HG03066 (cell line): ENCODE data around the gene SETMAR.
A peak's percentile ranks its signal among the peaks of the same experiment; 100 is the strongest.

Experiments
- ATAC-seq: cut with Tn5 transposase; IDR thresholded peaks from one replicate; pipeline ENCODE4 v1.9.1; 2021; ENCODE audit warnings: low read depth; ENCODE audit not compliant: unreplicated experiment

The SETMAR gene

DNA sequence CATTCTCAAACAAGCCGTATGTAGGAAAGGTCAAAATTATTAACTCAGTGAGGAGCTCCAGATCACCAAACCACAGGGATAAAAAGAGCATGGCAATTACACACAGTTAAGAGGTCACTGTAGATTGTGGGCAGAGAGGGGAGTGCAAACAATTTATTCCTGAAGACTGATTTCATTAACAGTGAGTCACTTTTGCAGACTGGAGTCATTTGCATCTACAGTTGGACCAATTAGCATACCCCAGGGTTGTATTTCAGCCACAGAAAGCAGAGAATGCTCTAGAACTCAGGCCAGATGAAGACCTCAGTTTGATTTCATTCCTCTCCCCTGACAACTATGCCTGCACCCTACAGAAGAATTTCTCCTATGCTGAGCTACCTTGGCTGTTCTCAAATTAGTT is 40.1 kb downstream of the SETMAR start:
- no peak for ATAC-seq

GRCh38 chr3:4350789-4351163 is 47.6 kb downstream of the SETMAR start:
- peak; percentile 85 for ATAC-seq

DNA sequence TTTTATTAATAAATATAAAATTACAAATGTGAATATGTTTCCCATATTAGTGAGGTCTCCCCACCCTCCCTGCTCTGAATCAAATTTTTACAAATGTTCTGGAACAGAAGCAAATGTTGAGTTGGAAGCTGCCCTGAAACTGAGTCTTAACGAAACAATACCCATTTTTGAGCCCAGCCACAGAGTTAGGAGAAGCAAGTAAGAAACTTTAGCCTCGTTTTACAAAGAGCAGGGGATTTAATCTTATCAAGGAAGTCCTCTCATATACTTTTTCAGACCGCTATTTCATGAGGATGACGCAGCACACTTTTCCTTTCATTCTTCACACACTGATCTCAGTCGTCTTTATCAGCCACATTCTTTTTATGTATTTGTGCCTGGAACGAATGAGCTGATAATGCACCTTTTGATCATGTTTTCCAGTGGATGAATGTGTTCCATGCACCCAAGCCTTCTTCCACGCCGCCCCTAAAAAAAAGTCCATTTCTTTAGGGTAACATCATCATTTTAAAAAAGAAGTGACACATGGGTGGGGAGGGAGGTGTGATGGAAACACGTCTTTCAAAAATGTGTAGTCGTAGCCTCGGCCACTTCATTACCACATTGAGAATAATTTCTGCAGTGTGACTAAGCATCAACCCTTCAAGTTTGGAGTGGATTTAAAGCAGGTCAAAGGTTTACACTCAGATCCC is 48.1 kb downstream of the SETMAR start:
- peak; percentile 54 for ATAC-seq

DNA sequence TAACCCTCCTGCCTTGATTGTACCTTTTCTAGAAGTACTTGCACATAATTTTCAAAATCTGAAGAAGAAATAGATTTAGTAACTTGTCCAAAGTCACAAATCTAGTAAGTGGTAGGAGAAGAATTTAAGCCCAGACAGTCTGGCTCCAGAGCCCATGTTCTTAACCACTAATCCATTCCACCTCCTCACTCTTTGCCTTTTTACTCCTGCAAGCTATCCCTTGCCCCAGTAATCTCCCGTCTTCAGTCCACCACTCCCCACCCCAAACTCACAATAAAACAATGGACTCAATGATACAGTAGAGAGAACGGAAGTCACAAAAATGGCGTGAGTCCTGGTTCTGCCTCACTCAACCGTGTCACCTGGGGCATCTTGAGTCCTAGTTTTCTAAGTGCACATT is 48.7 kb downstream of the SETMAR start:
- ATAC-seq: no peak

- ATAC-seq: no peak
Observed at GRCh38 chr3:4355401-4356219, 52.4 kb downstream of the SETMAR start.

DNA sequence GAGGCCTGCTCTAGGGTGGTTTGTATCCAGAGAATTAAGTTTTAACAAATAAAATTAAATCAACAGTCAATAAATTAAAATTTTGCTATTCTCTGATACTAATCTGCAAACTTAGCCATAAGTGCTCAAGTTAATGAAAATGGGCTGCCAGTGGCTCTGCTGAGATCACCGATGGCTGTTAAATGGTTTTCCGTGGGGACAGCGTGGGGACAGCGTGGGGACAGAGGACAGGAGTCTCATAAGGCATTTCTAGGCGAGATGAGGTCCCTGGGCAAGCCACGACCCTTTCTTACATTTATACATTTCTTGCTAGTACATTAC is 53.0 kb downstream of the SETMAR start:
- no peak for ATAC-seq

DNA sequence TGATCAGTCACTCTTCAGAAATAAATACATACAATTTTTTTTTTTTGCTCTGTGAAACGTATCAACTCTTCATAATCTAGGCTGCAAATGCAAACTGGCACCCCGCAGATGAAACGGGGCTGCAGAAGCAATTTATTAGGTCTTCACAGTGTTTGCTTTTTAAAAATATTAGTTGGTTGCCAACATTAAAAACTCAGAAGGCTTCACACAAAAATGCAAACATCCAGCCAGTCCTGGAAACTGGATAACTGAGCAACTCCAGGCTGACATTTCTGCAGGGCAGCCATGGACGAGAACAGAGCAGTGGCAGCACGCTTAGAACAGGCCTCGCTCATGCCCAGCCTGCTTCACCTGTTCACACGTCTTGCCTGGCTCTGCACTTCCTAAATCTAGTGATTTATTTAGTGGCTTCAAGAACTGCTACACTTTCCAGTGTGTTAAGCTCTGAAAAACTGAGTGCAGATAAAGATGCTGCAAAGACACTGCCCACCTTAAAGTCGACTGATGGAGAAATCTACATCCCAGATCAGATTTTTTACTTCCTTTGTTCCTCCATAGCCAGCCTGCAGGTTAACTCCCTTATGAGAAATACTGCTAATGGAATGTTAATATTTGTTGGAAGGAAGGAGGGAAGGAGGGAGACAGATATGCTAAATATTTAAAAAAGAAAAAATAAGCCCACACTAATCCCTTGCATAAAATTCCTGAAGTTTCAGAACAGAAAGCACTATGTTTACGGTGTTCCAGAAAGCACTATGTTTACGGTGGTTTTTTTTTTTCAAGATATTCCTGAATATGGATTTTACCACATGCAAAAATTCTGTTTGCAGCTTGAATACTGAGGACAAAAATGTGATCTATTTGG is 53.6 kb downstream of the SETMAR start:
- no peak for ATAC-seq

- ATAC-seq: no peak
Observed at GRCh38 chr3:4358273-4358672, 55.1 kb downstream of the SETMAR start.

DNA sequence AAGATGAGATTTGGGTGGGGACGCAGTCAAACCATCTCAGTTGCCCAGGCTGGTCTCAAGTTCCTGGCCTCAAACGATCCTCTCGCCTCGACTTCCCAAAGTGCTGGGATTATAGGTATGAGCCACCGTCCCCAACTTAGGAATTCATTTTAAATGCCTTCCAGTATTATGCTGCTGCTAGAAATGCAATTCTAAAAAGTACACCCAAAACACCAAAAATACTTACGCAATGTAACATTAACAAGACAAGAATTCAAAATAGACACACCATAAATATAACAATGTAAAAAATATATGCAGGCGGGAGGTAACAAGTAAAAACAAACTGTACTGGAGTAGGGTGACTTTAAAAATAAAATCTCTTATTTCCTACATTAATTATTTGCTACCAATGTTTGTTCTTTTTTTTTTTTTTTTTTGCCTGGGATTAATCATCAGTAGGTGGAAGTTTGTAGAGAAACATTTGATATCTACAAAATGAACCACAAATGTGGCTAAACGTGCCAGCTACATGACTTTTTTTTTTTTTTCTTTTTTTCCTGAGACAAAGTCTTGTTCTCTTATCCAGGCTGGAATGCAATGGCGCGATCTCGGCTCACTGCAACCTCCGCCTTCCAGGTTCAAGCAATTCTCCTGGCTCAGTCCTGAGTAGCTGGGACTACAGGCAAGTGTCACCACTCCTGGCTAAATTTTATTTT is 56.8 kb downstream of the SETMAR start:
- no peak for ATAC-seq

GRCh38 chr3:4360817-4361216 is 57.6 kb downstream of the SETMAR start:
- ATAC-seq: no peak

DNA sequence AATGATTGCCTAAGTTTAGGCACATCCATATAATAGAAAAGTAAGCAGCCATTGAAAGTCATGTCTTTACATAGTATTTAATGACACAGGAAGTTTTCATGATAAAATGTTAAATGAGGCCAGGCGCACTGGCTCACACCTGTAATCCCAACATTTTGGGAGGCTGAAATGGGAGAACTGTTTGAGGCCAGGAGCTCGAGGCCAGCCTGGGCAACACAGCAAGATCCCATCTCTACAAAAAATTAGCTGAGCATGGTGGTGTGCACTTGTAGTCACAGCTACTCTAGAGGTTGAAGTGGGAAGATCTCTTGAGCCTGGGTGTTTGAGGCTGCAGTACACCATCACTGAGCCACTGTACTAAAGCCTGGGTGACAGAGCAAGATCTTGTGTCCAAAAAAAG is 59.4 kb downstream of the SETMAR start:
- ATAC-seq: no peak
